Osteocyte (in vitro differentiated cells): Measurements from ENCODE around the gene NRBP1. TPM values are rescaled to one million over a fixed set of nuclear protein-coding genes. Genes with fewer than 3 reads are reported as not detected.

Experiments
- DNase-seq: peaks from one replicate; pipeline ENCODE4 v3.0.0; 2021; ENCODE audit warnings: mixed read lengths; ENCODE audit not compliant: unreplicated experiment; ENCODE audit errors: extremely low spot score
- H3K27ac Mint-ChIP-seq: one replicate; pipeline ENCODE4 v1.8.0; 2021; ENCODE audit warnings: mild to moderate bottlenecking, mixed read lengths; ENCODE audit not compliant: unreplicated experiment
- H3K27me3 Mint-ChIP-seq: one replicate; pipeline ENCODE4 v1.8.0; 2021; ENCODE audit warnings: mixed read lengths; ENCODE audit not compliant: unreplicated experiment
- H3K36me3 Mint-ChIP-seq: one replicate; pipeline ENCODE4 v1.8.0; 2021; ENCODE audit warnings: mixed read lengths; ENCODE audit not compliant: unreplicated experiment
- H3K4me1 Mint-ChIP-seq: one replicate; pipeline ENCODE4 v1.8.0; 2021; ENCODE audit warnings: mixed read lengths; ENCODE audit not compliant: unreplicated experiment
- H3K4me3 Mint-ChIP-seq: one replicate; pipeline ENCODE4 v1.8.0; 2021; ENCODE audit warnings: mild to moderate bottlenecking, moderate library complexity, mixed read lengths; ENCODE audit not compliant: unreplicated experiment
- H3K9me3 Mint-ChIP-seq: one replicate; pipeline ENCODE4 v1.8.0; 2021; ENCODE audit warnings: mixed read lengths; ENCODE audit not compliant: unreplicated experiment
- long read RNA-seq: library from polyadenylated mRNA; unstranded; transcript quantifications from one replicate; pipeline ENCODE4 v2.0.0, GENCODE V29; 2021
- total RNA-seq: library from RNA; stranded (reverse); gene quantifications from 2 replicates; pipeline ENCODE4 v1.2.1, GENCODE V29; 2021
- TF ChIP-seq, protein P1 (sequence below): fragments of 200-600 bp; sonication (generic); IDR thresholded peaks from 2 replicates; pipeline ENCODE4 v1.5.0; 2021; ENCODE audit warnings: antibody characterized with exemption, mild to moderate bottlenecking, moderate library complexity

Gene NRBP1
- total RNA-seq: 129 and 137 TPM in 2 replicates
- long read RNA-seq, transcript NRBP1-203 (18 exons, 2,163 nt): major isoform, 36 of 402 reads
- long read RNA-seq, partial matches to known transcripts: 350 of 402 reads
- long read RNA-seq, other reads (novel, unspliced or antisense): 14 of 402 reads

DNA sequence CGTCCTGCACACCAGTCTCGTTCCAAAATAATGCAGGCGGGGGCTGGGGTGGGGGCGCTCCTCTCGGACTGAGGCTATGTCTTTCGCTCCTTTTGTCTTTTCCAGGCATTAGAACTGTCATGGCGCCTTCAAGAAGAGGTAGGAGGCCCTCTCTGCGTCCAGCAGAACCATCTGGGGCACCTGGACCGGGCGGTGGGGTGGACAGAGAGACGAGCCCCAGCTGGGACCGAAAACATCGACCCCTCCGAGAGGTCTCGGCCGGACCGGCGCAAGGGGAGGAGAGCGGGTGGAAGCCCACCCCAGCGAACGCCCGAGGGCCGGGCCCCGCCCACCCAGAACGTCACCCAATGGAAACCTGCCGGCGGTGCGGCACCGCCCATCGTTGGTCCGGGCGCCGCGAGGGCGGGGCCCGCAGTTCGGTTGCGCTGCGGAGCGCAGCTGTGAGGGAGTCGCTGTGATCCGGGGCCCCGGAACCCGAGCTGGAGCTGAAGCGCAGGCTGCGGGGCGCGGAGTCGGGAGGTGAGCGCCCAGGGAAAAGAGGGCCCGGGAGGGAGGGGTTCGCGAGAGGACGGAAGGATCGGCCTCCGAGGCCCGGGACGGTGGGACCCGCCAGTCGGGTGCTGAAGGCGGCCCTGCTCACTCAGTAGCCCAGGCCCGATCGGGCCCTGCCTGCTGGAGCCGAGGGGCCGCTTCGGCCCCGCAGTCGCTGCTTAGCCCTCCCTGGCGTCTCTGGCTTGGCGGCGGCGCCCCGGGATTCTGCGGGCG is at the start of gene NRBP1:
Gene NRBP1, plus strand, starts transcription at position 419 of the 765 bp plus-strand sequence. CDS start 4,643 bp downstream, outside the sequence.
- H3K27me3 Mint-ChIP-seq: no peaks in the 10 kb centered on the region
- TF ChIP-seq, protein P1, sequence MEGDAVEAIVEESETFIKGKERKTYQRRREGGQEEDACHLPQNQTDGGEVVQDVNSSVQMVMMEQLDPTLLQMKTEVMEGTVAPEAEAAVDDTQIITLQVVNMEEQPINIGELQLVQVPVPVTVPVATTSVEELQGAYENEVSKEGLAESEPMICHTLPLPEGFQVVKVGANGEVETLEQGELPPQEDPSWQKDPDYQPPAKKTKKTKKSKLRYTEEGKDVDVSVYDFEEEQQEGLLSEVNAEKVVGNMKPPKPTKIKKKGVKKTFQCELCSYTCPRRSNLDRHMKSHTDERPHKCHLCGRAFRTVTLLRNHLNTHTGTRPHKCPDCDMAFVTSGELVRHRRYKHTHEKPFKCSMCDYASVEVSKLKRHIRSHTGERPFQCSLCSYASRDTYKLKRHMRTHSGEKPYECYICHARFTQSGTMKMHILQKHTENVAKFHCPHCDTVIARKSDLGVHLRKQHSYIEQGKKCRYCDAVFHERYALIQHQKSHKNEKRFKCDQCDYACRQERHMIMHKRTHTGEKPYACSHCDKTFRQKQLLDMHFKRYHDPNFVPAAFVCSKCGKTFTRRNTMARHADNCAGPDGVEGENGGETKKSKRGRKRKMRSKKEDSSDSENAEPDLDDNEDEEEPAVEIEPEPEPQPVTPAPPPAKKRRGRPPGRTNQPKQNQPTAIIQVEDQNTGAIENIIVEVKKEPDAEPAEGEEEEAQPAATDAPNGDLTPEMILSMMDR: no peak
- H3K27ac Mint-ChIP-seq: peak within 1 kb of the TSS; percentile 99
- H3K36me3 Mint-ChIP-seq: peaks cover 4% of the 10 kb centered on the region
- no peaks in the 10 kb centered on the region for H3K9me3 Mint-ChIP-seq
- peak; percentile 97 for DNase-seq
- H3K4me3 Mint-ChIP-seq: peak within 1 kb of the TSS; percentile 98
- H3K4me1 Mint-ChIP-seq: peaks cover 32% of the 10 kb centered on the region

GRCh38 chr2:27378809-27379290 is 49.6 kb upstream of the NRBP1 start:
- TF ChIP-seq, protein P1: no peak
- H3K27me3 Mint-ChIP-seq: no peaks in the 10 kb centered on the region

GRCh38 chr2:27379383-27379835 is 49.0 kb upstream of the NRBP1 start:
- TF ChIP-seq, protein P1: no peak
- peak overlapping the region; percentile 90 for H3K27ac Mint-ChIP-seq
- peaks cover 21% of the 10 kb centered on the region for H3K4me1 Mint-ChIP-seq
- DNase-seq: no peak
- no peaks in the 10 kb centered on the region for H3K27me3 Mint-ChIP-seq
- H3K9me3 Mint-ChIP-seq: no peaks in the 10 kb centered on the region
- H3K36me3 Mint-ChIP-seq: peaks cover 16% of the 10 kb centered on the region
- peak overlapping the region; percentile 87 for H3K4me3 Mint-ChIP-seq

More at GRCh38 chr2:27378809-27379290, 49.6 kb upstream of the NRBP1 start:
- peak overlapping the region; percentile 90 for H3K27ac Mint-ChIP-seq
- peaks cover 18% of the 10 kb centered on the region for H3K36me3 Mint-ChIP-seq
- peaks cover 21% of the 10 kb centered on the region for H3K4me1 Mint-ChIP-seq
- H3K4me3 Mint-ChIP-seq: peak overlapping the region; percentile 87
- DNase-seq: no peak
- H3K9me3 Mint-ChIP-seq: no peaks in the 10 kb centered on the region

- TF ChIP-seq, protein P1: no peak
- H3K9me3 Mint-ChIP-seq: no peaks in the 10 kb centered on the region
- DNase-seq: no peak
- H3K4me3 Mint-ChIP-seq: peak overlapping the region; percentile 87
- H3K27ac Mint-ChIP-seq: peak overlapping the region; percentile 90
- peaks cover 21% of the 10 kb centered on the region for H3K4me1 Mint-ChIP-seq
- peaks cover 13% of the 10 kb centered on the region for H3K36me3 Mint-ChIP-seq
- no peaks in the 10 kb centered on the region for H3K27me3 Mint-ChIP-seq
Measured at GRCh38 chr2:27379836-27380625, 48.4 kb upstream of the NRBP1 start.
